ENCODE results near the gene C4orf51.

DNA sequence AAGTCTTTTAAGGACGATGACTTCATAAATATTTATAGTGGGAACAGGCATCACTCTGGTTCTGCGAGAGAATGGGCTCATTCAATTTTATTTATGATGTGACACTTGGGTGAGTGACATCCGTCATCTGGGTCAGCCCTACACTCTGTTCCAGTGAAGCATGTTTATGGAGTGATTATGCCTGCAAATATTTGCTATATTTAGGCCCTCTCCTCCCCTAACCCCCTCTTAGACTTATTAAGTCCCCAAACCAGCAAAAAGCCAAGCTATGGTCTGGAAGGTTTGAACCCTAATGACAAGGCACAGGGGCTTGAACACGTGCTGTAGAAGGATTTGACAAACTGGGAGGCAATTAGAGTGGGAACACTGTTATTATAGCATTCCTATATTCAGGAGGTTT lies 55.9 kb downstream of the C4orf51 start:
- TF ChIP-seq, protein P1, sequence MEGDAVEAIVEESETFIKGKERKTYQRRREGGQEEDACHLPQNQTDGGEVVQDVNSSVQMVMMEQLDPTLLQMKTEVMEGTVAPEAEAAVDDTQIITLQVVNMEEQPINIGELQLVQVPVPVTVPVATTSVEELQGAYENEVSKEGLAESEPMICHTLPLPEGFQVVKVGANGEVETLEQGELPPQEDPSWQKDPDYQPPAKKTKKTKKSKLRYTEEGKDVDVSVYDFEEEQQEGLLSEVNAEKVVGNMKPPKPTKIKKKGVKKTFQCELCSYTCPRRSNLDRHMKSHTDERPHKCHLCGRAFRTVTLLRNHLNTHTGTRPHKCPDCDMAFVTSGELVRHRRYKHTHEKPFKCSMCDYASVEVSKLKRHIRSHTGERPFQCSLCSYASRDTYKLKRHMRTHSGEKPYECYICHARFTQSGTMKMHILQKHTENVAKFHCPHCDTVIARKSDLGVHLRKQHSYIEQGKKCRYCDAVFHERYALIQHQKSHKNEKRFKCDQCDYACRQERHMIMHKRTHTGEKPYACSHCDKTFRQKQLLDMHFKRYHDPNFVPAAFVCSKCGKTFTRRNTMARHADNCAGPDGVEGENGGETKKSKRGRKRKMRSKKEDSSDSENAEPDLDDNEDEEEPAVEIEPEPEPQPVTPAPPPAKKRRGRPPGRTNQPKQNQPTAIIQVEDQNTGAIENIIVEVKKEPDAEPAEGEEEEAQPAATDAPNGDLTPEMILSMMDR (IDR thresholded peaks at IDR 0.05), result no peak
- no peak for TF ChIP-seq POLR2A (IDR thresholded peaks at IDR 0.05)
